ENCODE results near the gene LGR6. TPM values are rescaled to one million over a fixed set of nuclear protein-coding genes. Genes with fewer than 3 reads are reported as not detected.

LGR6 gene
- total RNA-seq, 1 donor from 2014 or later = not detected

- FAIRE-seq (no peak), DNase-seq (ENCODE audit: low read depth) (no peak)
- TF ChIP-seq CTCF (IDR thresholded peaks at IDR 0.05; ENCODE audit: insufficient read depth, low read length, severe bottlenecking) = no peak
- no peaks in the 10 kb centered on the region for H3K27me3 ChIP-seq (ENCODE audit: control insufficient read depth, insufficient read depth, low read length)
- no peak overlapping the region for H3K4me3 ChIP-seq (ENCODE audit: low read depth, low read length)
- H3K36me3 ChIP-seq (ENCODE audit: control insufficient read depth, insufficient read depth, low read length) = no peaks in the 10 kb centered on the region
Measured at GRCh38 chr1:202361224-202361623, 167.6 kb downstream of the LGR6 start.

- H3K27me3 ChIP-seq (ENCODE audit: control insufficient read depth, insufficient read depth, low read length) = no peaks in the 10 kb centered on the region
- DNase-seq (ENCODE audit: low read depth) (no peak), FAIRE-seq (no peak)
- no peak overlapping the region for H3K4me3 ChIP-seq (ENCODE audit: low read depth, low read length)
- TF ChIP-seq CTCF (IDR thresholded peaks at IDR 0.05; ENCODE audit: insufficient read depth, low read length, severe bottlenecking) = no peak
- no peaks in the 10 kb centered on the region for H3K36me3 ChIP-seq (ENCODE audit: control insufficient read depth, insufficient read depth, low read length)
Measured at GRCh38 chr1:202361701-202362100, 168.1 kb downstream of the LGR6 start.

GRCh38 chr1:202362212-202362611 lies 168.6 kb downstream of the LGR6 start:
- FAIRE-seq (no peak), DNase-seq (ENCODE audit: low read depth) (no peak)
- no peak overlapping the region for H3K4me3 ChIP-seq (ENCODE audit: low read depth, low read length)
- TF ChIP-seq CTCF (IDR thresholded peaks at IDR 0.05; ENCODE audit: insufficient read depth, low read length, severe bottlenecking) = no peak
- H3K36me3 ChIP-seq (ENCODE audit: control insufficient read depth, insufficient read depth, low read length) = no peaks in the 10 kb centered on the region
- no peaks in the 10 kb centered on the region for H3K27me3 ChIP-seq (ENCODE audit: control insufficient read depth, insufficient read depth, low read length)

- DNase-seq (ENCODE audit: low read depth) (peak; percentile 14), FAIRE-seq (no peak)
- Histone ChIP-seq H3K27me3 (ENCODE audit: control insufficient read depth, insufficient read depth, low read length) (no peaks in the 10 kb centered on the region), H3K4me3 (ENCODE audit: low read depth, low read length) (no peak overlapping the region), H3K36me3 (ENCODE audit: control insufficient read depth, insufficient read depth, low read length) (no peaks in the 10 kb centered on the region)
- TF ChIP-seq CTCF (IDR thresholded peaks at IDR 0.05; ENCODE audit: insufficient read depth, low read length, severe bottlenecking) = no peak
Measured at GRCh38 chr1:202365092-202365815, 171.7 kb downstream of the LGR6 start.

GRCh38 chr1:202367271-202367670 lies 173.7 kb downstream of the LGR6 start:
- no peak for FAIRE-seq
- H3K36me3 ChIP-seq (ENCODE audit: control insufficient read depth, insufficient read depth, low read length) = no peaks in the 10 kb centered on the region
- no peak for TF ChIP-seq CTCF (IDR thresholded peaks at IDR 0.05; ENCODE audit: insufficient read depth, low read length, severe bottlenecking)
- DNase-seq (ENCODE audit: low read depth) = no peak
- no peak overlapping the region for H3K4me3 ChIP-seq (ENCODE audit: low read depth, low read length)
- no peaks in the 10 kb centered on the region for H3K27me3 ChIP-seq (ENCODE audit: control insufficient read depth, insufficient read depth, low read length)

Other genes with a start within 250 kb of the LGR6 start
- gene LMOD1, start 247.3 kb upstream of the LGR6 start, total RNA-seq = 0.26 TPM in 1 of 2 replicates, not detected in the other
- gene TIMM17A, start 238.3 kb upstream of the LGR6 start, total RNA-seq = 53.4 and 74.9 TPM in 2 replicates
- 27.3 and 39.8 TPM in 2 replicates for gene RNPEP, start 211.2 kb upstream of the LGR6 start, total RNA-seq
- 66.1 and 105 TPM in 2 replicates for gene ELF3, start 183.2 kb upstream of the LGR6 start, total RNA-seq
- under 0.01 TPM in 1 of 2 replicates, not detected in the other for gene GPR37L1, start 70.9 kb upstream of the LGR6 start, total RNA-seq
- 30.3 and 33.3 TPM in 2 replicates for gene ARL8A, start 49.1 kb upstream of the LGR6 start, total RNA-seq
- gene PTPN7, start 33.2 kb upstream of the LGR6 start, total RNA-seq = under 0.01 TPM in 1 of 2 replicates, not detected in the other
- 1.9 and 4.7 TPM in 2 replicates for gene UBE2T, start 148.1 kb downstream of the LGR6 start, total RNA-seq
- gene PPP1R12B, start 154.9 kb downstream of the LGR6 start, total RNA-seq = 8.7 and 16.4 TPM in 2 replicates

All from bronchial epithelial cell (primary cell).